ENCODE results near the gene ATXN2.

DNA sequence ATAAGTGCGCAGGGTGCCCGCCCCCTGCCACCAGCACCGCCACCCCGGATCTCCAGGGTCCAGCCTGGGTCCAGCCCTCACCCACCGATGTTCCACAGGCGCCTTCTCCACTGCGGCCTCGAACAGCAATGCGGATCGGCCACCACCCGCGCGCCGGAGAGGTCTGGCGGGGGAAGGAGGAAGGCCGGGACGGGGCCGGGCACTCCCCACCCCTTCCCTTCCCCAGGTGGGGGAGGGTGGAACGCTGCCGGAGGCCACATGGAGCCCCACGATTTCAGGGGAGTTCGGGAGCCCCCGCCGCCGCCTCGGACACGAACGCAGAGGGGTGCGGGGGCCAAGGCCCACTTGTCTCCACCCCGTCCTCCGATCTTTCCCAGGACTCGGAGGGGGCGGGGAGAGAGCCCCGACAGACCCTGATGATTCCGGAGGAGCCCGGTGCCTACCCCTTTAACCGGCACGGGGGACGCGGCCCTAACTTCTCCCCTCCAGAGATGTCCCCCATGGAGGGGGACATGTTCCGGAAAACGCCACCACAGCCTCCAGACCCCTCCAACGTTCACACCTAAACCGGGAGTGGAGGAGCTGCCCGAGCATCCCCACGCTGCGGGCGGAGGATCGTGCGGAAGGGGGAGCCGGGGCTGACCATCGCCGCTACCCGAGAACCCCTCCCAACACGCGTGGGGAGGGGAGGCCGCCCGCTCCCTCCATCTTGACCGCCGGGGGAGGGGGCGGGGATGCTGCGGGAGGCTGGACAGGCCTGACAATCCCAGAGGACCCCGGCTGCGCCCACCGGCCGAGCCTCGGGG is 1.1 kb downstream of the ATXN2 start:
- TF ChIP-seq, protein P1, sequence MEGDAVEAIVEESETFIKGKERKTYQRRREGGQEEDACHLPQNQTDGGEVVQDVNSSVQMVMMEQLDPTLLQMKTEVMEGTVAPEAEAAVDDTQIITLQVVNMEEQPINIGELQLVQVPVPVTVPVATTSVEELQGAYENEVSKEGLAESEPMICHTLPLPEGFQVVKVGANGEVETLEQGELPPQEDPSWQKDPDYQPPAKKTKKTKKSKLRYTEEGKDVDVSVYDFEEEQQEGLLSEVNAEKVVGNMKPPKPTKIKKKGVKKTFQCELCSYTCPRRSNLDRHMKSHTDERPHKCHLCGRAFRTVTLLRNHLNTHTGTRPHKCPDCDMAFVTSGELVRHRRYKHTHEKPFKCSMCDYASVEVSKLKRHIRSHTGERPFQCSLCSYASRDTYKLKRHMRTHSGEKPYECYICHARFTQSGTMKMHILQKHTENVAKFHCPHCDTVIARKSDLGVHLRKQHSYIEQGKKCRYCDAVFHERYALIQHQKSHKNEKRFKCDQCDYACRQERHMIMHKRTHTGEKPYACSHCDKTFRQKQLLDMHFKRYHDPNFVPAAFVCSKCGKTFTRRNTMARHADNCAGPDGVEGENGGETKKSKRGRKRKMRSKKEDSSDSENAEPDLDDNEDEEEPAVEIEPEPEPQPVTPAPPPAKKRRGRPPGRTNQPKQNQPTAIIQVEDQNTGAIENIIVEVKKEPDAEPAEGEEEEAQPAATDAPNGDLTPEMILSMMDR (IDR thresholded peaks at IDR 0.05), result no peak
- no peak for TF ChIP-seq POLR2A (IDR thresholded peaks at IDR 0.05)

All from body of pancreas (tissue), 4 donors.